ENCODE measurements around the gene SEC14L3. TPM values are rescaled to one million over a fixed set of nuclear protein-coding genes. Genes with fewer than 3 reads are reported as not detected.

SEC14L3 gene
- total RNA-seq, 4 donors from 2014 or later, result not detected

- no peak overlapping the region for H3K4me3 ChIP-seq
- TF ChIP-seq CTCF (IDR thresholded peaks at IDR 0.05) (no peak), EP300 (IDR thresholded peaks at IDR 0.05) (no peak), POLR2A (IDR thresholded peaks at IDR 0.05; ENCODE audit: low read depth) (no peak), POLR2AphosphoS5 (IDR thresholded peaks at IDR 0.05) (no peak)
- DNase-seq (ENCODE audit: extremely low spot score), result no peak
- peaks cover 28 to 82% (median 52%) of the 10 kb centered on the region in 4 donors for H3K36me3 ChIP-seq
- no peaks in the 10 kb centered on the region for H3K27me3 ChIP-seq
- WGBS, result 77% methylated on average over 1 of the region's 1 CpG
- H3K27ac ChIP-seq (replicated peaks in 1 of 4), result no peak overlapping the region
- no peaks in the 10 kb centered on the region for H3K9me3 ChIP-seq
- H3K4me1 ChIP-seq, result peaks cover 2 to 21% (median 19%) of the 10 kb centered on the region in 4 donors
- intact Hi-C loops (cut with DNase I), result no loop called here
Observed at GRCh38 chr22:30416837-30417236, 55.0 kb downstream of the SEC14L3 start.

- Histone ChIP-seq H3K4me1 (peaks cover 0 to 16% (median 15%) of the 10 kb centered on the region in 4 donors), H3K27me3 (no peaks in the 10 kb centered on the region), H3K27ac (replicated peaks in 1 of 4) (no peak overlapping the region), H3K9me3 (no peaks in the 10 kb centered on the region), H3K4me3 (no peak overlapping the region), H3K36me3 (peaks cover 28 to 86% (median 54%) of the 10 kb centered on the region in 4 donors)
- TF ChIP-seq POLR2AphosphoS5 (IDR thresholded peaks at IDR 0.05) (no peak), EP300 (IDR thresholded peaks at IDR 0.05) (no peak), CTCF (IDR thresholded peaks at IDR 0.05) (no peak), POLR2A (IDR thresholded peaks at IDR 0.05; ENCODE audit: low read depth) (no peak)
- DNase-seq (ENCODE audit: extremely low spot score), result no peak
- intact Hi-C loops (cut with DNase I), result no loop called here
- 68% methylated on average over 2 of the region's 2 CpGs for WGBS
Observed at GRCh38 chr22:30416403-30416802, 55.4 kb downstream of the SEC14L3 start.

- DNase-seq (ENCODE audit: extremely low spot score), result no peak
- WGBS, result 80% methylated on average over 4 of the region's 4 CpGs
- peaks cover 32 to 95% (median 60%) of the 10 kb centered on the region in 4 donors for H3K36me3 ChIP-seq
- no peak overlapping the region for H3K4me3 ChIP-seq
- H3K27me3 ChIP-seq, result no peaks in the 10 kb centered on the region
- no peaks in the 10 kb centered on the region for H3K9me3 ChIP-seq
- intact Hi-C loops (cut with DNase I), result no loop called here
- no peak for TF ChIP-seq EP300 (IDR thresholded peaks at IDR 0.05)
- TF ChIP-seq CTCF (IDR thresholded peaks at IDR 0.05), result no peak
- TF ChIP-seq POLR2A (IDR thresholded peaks at IDR 0.05; ENCODE audit: low read depth), result no peak
- TF ChIP-seq POLR2AphosphoS5 (IDR thresholded peaks at IDR 0.05), result no peak
- H3K27ac ChIP-seq (replicated peaks in 1 of 4), result no peak overlapping the region
- no peaks in the 10 kb centered on the region for H3K4me1 ChIP-seq
Observed at GRCh38 chr22:30414525-30415047, 57.2 kb downstream of the SEC14L3 start.

- no peak for TF ChIP-seq CTCF (IDR thresholded peaks at IDR 0.05)
- no peak for TF ChIP-seq POLR2A (IDR thresholded peaks at IDR 0.05; ENCODE audit: low read depth)
- no peak for TF ChIP-seq POLR2AphosphoS5 (IDR thresholded peaks at IDR 0.05)
- TF ChIP-seq EP300 (IDR thresholded peaks at IDR 0.05), result no peak
- Histone ChIP-seq H3K36me3 (peaks cover 30 to 97% (median 64%) of the 10 kb centered on the region in 4 donors), H3K4me3 (no peak overlapping the region), H3K27me3 (no peaks in the 10 kb centered on the region), H3K27ac (replicated peaks in 1 of 4) (no peak overlapping the region), H3K9me3 (no peaks in the 10 kb centered on the region), H3K4me1 (no peaks in the 10 kb centered on the region)
- intact Hi-C loops (cut with DNase I), result no loop called here
- WGBS, result 86% methylated on average over 5 of the region's 5 CpGs
- DNase-seq (ENCODE audit: extremely low spot score), result no peak
Observed at GRCh38 chr22:30413745-30414524, 57.9 kb downstream of the SEC14L3 start.
